Loucy (cell line): ENCODE data around the gene HOXA13.

Experiments used
- EZH2phosphoT487 ChIP-seq: fragments of 200-600 bp; IDR thresholded peaks from 2 replicates; pipeline ENCODE4 v1.6.1; 2018; ENCODE audit warnings: antibody characterized with exemption, mild to moderate bottlenecking, moderate library complexity, borderline replicate concordance
- TF ChIP-seq, protein P1 (sequence below): fragments of 200-600 bp; sonication (generic); conservative IDR thresholded peaks from 2 replicates; pipeline ENCODE4 v1.5.1; 2014; ENCODE audit warnings: mild to moderate bottlenecking, antibody characterized with exemption, low read length

- TF ChIP-seq, protein P1, sequence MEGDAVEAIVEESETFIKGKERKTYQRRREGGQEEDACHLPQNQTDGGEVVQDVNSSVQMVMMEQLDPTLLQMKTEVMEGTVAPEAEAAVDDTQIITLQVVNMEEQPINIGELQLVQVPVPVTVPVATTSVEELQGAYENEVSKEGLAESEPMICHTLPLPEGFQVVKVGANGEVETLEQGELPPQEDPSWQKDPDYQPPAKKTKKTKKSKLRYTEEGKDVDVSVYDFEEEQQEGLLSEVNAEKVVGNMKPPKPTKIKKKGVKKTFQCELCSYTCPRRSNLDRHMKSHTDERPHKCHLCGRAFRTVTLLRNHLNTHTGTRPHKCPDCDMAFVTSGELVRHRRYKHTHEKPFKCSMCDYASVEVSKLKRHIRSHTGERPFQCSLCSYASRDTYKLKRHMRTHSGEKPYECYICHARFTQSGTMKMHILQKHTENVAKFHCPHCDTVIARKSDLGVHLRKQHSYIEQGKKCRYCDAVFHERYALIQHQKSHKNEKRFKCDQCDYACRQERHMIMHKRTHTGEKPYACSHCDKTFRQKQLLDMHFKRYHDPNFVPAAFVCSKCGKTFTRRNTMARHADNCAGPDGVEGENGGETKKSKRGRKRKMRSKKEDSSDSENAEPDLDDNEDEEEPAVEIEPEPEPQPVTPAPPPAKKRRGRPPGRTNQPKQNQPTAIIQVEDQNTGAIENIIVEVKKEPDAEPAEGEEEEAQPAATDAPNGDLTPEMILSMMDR: no peak
- no peak for TF ChIP-seq EZH2phosphoT487
Observed at GRCh38 chr7:27201580-27202017, 1.7 kb upstream of the HOXA13 start.
